Muscle of leg (tissue), 11 donors: Measurements from ENCODE around the gene CCSER2. TPM values are rescaled to one million over a fixed set of nuclear protein-coding genes. Genes with fewer than 3 reads are reported as not detected.
A peak's percentile ranks its signal among the peaks of the same experiment; 100 is the strongest.

Source experiments
- DNase-seq: peaks from one replicate; pipeline ENCODE4 v3.0.0; 2013
- H3K27ac ChIP-seq: one replicate; pipeline ENCODE4 v1.5.1; 2013; ENCODE audit warnings: mild to moderate bottlenecking, low read length, control low read depth
- H3K27me3 ChIP-seq: one replicate; pipeline ENCODE4 v1.6.1; 2013; ENCODE audit warnings: low read length; ENCODE audit not compliant: control insufficient read depth, insufficient read depth
- H3K36me3 ChIP-seq: one replicate; pipeline ENCODE4 v1.6.1; 2013; ENCODE audit warnings: low read length; ENCODE audit not compliant: control insufficient read depth, insufficient read depth
- H3K4me1 ChIP-seq: one replicate; pipeline ENCODE4 v1.6.1; 2013; ENCODE audit warnings: low read length; ENCODE audit not compliant: control insufficient read depth, insufficient read depth
- H3K4me3 ChIP-seq: one replicate; pipeline ENCODE4 v1.5.1; 2013; ENCODE audit warnings: low read length, control low read depth
- H3K9me3 ChIP-seq: replicated peaks from 2 replicates; pipeline ENCODE4 v1.6.1; 2013; ENCODE audit warnings: low read depth, low read length; ENCODE audit not compliant: control insufficient read depth
- WGBS: methylation state at CpG from one replicate; pipeline ENCODE4 v1.1.5; 2013; ENCODE audit warnings: missing lambda C conversion rate; ENCODE audit not compliant: insufficient coverage; 5-methylcytosine and 5-hydroxymethylcytosine counted together
- polyA plus RNA-seq, 8 donors: library from polyadenylated mRNA; unstranded; fragments of 120-200 nt; gene quantifications; one replicate each; pipeline versions ENCODE4 v1.2.1 to v1.2.3, GENCODE V29; 2013; ENCODE audit warnings: inconsistent platforms in 1 of 8, low replicate concordance in 1 of 8; ENCODE audit not compliant: insufficient read length in 8 of 8, insufficient read depth in 1 of 8
- total RNA-seq: library from RNA; stranded (reverse); fragments of 120-200 nt; gene quantifications from one replicate; pipeline ENCODE4 v1.2.4, GENCODE V29; 2013

The CCSER2 gene
- total and polyA plus RNA-seq, 9 donors, result 29.1 to 44.1 (median 37.2) TPM

DNA sequence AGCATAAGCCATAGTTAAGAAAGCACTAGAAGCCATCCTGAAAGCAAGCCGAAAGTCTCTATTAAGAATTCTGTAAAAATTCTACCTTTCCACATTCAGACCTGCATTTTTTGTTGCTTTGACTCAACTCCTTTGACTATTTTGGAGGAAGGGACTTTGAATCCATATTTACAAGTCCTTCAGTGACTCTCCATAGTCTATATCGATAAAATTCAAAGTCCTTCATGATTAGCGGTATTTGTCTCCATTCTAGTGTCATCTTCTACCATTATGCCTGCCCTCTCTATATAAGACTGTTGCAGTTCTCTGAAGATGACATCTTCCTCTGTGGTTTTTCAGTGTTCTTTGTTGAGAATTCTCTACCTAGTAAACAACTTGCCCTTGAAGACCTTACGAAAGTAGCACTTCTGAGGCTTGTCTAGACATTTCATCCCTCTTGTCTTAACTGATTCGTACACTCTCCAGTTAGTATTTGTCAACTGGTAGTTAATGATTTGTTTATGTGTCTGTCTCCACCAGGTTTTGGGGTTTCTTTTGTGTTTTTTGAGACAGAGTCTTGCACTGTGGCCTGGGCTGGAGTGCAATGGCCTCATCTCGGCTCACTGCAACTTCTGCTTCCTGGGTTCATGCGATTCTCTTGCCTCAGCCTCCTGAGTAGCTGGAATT is 1.7 kb downstream of the CCSER2 start:
- no peaks in the 10 kb centered on the region for H3K36me3 ChIP-seq
- 100% methylated on average over 1 of the region's 7 CpGs for WGBS
- H3K27ac ChIP-seq, result no peak overlapping the region
- no peak for DNase-seq
- no peaks in the 10 kb centered on the region for H3K9me3 ChIP-seq
- H3K4me3 ChIP-seq, result no peak overlapping the region
- H3K4me1 ChIP-seq, result peaks cover 15% of the 10 kb centered on the region
- no peaks in the 10 kb centered on the region for H3K27me3 ChIP-seq

DNA sequence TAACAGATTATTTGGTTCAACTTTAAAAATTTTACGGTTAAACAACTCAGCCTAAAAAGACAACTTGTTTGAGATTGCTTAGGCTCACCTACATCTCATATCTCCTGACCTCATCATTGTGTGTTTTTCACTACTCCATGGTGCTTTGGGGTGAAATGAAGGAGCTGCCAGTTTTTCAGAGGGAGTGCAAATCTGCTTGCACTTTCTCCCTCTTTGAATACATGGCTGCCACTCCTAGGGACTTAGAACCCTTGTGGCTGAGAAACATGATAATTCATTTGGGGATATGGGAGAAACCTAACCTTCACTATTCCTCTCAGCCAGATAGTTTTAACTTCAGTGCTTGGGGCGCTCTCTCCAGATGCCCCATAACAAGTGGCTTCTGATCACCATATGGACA is 2.7 kb downstream of the CCSER2 start:
- no peaks in the 10 kb centered on the region for H3K36me3 ChIP-seq
- peaks cover 19% of the 10 kb centered on the region for H3K4me1 ChIP-seq
- H3K9me3 ChIP-seq, result no peaks in the 10 kb centered on the region
- no peak overlapping the region for H3K27ac ChIP-seq
- H3K4me3 ChIP-seq, result no peak overlapping the region
- no peaks in the 10 kb centered on the region for H3K27me3 ChIP-seq
- no peak for DNase-seq
- WGBS, result no CpG with 5 or more reads among the region's 2 CpGs

GRCh38 chr10:84333864-84334451 is 5.6 kb downstream of the CCSER2 start:
- Histone ChIP-seq H3K27me3 (no peaks in the 10 kb centered on the region), H3K4me1 (peaks cover 21% of the 10 kb centered on the region), H3K9me3 (no peaks in the 10 kb centered on the region), H3K4me3 (no peak overlapping the region), H3K36me3 (no peaks in the 10 kb centered on the region), H3K27ac (no peak overlapping the region)
- DNase-seq, result peak; percentile 27
- 83% methylated on average over 1 of the region's 2 CpGs for WGBS

GRCh38 chr10:84334811-84335210 is 6.4 kb downstream of the CCSER2 start:
- Histone ChIP-seq H3K9me3 (no peaks in the 10 kb centered on the region), H3K4me3 (no peak overlapping the region), H3K27ac (peak overlapping the region; percentile 49), H3K4me1 (peaks cover 16% of the 10 kb centered on the region), H3K36me3 (no peaks in the 10 kb centered on the region), H3K27me3 (no peaks in the 10 kb centered on the region)
- peak; percentile 64 for DNase-seq
- 71% methylated on average over 1 of the region's 2 CpGs for WGBS

DNA sequence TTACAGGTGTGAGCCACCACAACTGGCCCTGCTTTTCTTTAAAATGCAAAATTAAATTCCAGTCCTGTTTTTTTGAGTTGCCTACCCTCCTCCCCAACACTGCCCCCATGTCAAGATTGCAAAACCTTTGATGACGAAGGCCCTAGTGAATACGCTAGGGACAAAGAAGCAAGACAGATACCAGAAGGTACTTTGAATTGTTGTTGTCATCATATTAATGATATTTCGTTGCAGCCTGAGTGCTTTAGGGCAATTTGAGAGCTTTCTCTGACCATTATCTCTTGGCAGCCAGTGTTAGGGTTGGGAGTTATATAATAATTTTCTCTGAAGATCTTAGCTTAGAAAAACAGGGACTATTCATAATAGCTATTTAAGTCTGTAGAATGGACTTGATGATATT is 7.1 kb downstream of the CCSER2 start:
- H3K27ac ChIP-seq, result no peak overlapping the region
- 93% methylated on average over 2 of the region's 3 CpGs for WGBS
- no peak overlapping the region for H3K4me3 ChIP-seq
- H3K4me1 ChIP-seq, result peaks cover 16% of the 10 kb centered on the region
- H3K36me3 ChIP-seq, result no peaks in the 10 kb centered on the region
- no peak for DNase-seq
- H3K27me3 ChIP-seq, result no peaks in the 10 kb centered on the region
- H3K9me3 ChIP-seq, result no peaks in the 10 kb centered on the region

- no peaks in the 10 kb centered on the region for H3K36me3 ChIP-seq
- H3K4me3 ChIP-seq, result no peak overlapping the region
- peaks cover 16% of the 10 kb centered on the region for H3K4me1 ChIP-seq
- no peak overlapping the region for H3K27ac ChIP-seq
- WGBS, result 84% methylated on average over 5 of the region's 5 CpGs
- no peak for DNase-seq
- no peaks in the 10 kb centered on the region for H3K9me3 ChIP-seq
- H3K27me3 ChIP-seq, result no peaks in the 10 kb centered on the region
Observed at GRCh38 chr10:84336406-84337090, 8.2 kb downstream of the CCSER2 start.

DNA sequence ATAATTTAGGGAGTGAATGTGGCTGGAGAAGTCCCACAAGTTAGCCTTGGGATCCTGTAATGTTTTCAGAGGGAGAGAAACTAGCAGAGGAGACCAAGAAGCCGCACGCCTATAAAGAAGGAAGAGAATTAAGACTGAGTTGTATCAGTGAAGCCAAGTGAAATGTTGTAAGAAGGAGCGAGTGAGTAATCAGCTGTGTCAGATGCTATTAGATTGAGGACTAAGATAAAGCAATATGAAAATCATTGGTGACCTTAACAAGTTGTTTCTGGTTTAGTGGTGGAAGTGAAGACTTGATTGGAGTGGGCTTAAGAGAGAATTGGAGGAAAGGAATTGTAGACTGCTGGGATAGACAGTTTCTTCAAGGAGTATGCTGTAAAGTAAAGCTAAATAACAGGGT is 8.8 kb downstream of the CCSER2 start:
- Histone ChIP-seq H3K27ac (no peak overlapping the region), H3K36me3 (no peaks in the 10 kb centered on the region), H3K4me1 (peaks cover 16% of the 10 kb centered on the region), H3K4me3 (no peak overlapping the region), H3K9me3 (no peaks in the 10 kb centered on the region), H3K27me3 (no peaks in the 10 kb centered on the region)
- no peak for DNase-seq
- WGBS, result 75% methylated on average over 3 of the region's 3 CpGs

DNA sequence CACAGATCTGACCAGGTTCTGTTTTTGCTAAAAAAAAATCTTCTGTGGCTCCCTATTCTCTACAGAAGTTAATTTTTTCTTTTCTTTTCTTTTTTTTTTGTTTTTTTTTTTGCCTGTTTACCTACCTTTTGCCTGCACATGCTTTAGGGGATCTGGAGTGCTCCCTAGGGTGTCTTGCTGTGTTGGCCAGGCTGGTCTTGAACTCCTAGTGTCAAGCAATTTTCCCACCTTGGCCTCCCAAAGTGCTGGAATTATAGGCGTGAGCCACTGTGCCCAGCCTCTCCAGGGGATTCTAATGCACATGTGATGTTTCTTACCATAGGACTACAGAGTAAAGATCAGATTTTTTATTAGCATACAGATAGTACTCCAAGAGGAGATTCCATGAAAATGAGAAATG is 10.6 kb downstream of the CCSER2 start:
- no peak for DNase-seq
- no peaks in the 10 kb centered on the region for H3K9me3 ChIP-seq
- H3K36me3 ChIP-seq, result no peaks in the 10 kb centered on the region
- no CpG with 5 or more reads among the region's 1 CpG for WGBS
- no peak overlapping the region for H3K27ac ChIP-seq
- peaks cover 14% of the 10 kb centered on the region for H3K4me1 ChIP-seq
- no peaks in the 10 kb centered on the region for H3K27me3 ChIP-seq
- no peak overlapping the region for H3K4me3 ChIP-seq

- no peak overlapping the region for H3K27ac ChIP-seq
- DNase-seq, result no peak
- no peaks in the 10 kb centered on the region for H3K9me3 ChIP-seq
- no CpG with 5 or more reads among the region's 3 CpGs for WGBS
- H3K4me1 ChIP-seq, result peaks cover 9% of the 10 kb centered on the region
- no peaks in the 10 kb centered on the region for H3K27me3 ChIP-seq
- H3K36me3 ChIP-seq, result no peaks in the 10 kb centered on the region
- H3K4me3 ChIP-seq, result no peak overlapping the region
Observed at GRCh38 chr10:84340187-84340586, 11.8 kb downstream of the CCSER2 start.

DNA sequence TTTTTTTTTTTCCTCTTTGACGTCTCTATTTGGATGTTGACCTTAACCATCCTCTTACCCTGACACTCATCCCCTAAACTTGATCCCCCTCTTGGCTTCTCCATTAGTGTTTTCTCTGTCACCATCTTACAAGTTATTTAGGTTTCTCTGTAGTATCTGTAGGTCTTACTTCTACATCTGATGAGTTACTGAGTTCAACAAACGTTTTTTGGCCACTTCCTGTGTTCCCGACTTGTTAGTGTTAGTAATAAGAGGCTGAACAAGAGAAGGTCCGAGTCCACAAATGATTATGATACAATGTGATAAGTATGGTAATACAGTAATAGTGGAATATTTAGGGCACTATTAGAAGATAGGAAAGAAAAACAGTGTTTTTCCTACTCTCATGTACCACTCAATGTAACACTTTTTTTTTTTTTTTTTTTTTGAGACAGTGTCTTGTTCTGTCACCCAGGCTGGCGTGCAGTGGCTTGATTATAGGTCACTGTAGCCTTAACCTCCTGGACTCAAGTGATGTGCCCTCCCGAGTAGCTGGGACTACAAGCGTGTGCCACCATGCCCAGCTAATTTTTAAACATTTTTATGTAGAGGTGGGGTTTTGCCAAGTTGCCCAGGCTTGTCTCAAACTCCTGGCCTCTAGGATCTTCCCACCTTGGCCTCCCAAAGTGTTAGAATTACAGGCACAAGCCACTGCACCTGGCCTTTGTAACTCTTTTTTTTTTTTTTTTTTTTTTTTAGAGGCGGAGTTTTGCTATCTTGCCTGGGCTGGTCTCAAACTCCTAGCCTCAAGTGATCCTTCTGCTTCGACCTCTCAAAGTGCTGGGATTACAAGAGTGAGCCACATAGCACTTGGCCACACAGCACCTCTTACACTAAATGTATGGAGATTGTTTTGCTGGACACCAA is 12.5 kb downstream of the CCSER2 start:
- H3K9me3 ChIP-seq, result no peaks in the 10 kb centered on the region
- H3K27me3 ChIP-seq, result no peaks in the 10 kb centered on the region
- no peak overlapping the region for H3K27ac ChIP-seq
- no peaks in the 10 kb centered on the region for H3K36me3 ChIP-seq
- H3K4me3 ChIP-seq, result no peak overlapping the region
- DNase-seq, result no peak
- peaks cover 5% of the 10 kb centered on the region for H3K4me1 ChIP-seq
- no CpG with 5 or more reads among the region's 9 CpGs for WGBS
